ENCODE measurements around the gene MYLK. TPM values are rescaled to one million over a fixed set of nuclear protein-coding genes. Genes with fewer than 3 reads are reported as not detected.

MYLK gene
- polyA plus RNA-seq, 4 donors: 129 to 162 (median 137) TPM

- DNase-seq (ENCODE audit: low read depth in 4 of 4, low spot score in 3 of 4): no peak
These were observed 227.9 kb downstream of the MYLK start for GRCh38 chr3:123656274-123656673.

GRCh38 chr3:123655400-123655799, 228.7 kb downstream of the MYLK start:
- DNase-seq (ENCODE audit: low read depth in 4 of 4, low spot score in 3 of 4): no peak

DNA sequence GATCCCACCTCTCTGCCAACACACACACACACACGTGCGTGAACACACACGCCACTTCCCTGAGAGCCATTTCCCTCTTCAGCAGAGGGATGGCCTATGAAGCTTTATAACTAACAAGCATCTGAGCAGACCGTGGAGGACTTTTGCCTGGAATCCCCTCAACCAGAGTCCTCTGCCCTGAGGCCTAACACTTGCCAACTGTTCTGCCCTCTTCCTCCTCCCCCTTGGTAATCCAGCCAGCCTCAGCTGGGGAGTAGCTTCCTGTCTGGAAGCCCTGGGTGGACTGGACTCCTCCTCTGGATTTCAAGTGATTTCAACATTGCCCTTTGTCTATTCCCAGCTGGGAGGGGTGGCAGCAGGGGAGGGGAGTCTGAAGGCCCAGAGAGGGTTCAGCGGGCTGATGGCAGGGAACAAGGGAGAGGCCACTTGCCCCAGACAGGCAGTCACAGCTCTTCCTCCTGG, 230.9 kb downstream of the MYLK start:
- no peak for DNase-seq (ENCODE audit: low read depth in 4 of 4, low spot score in 3 of 4)

GRCh38 chr3:123652342-123652984, 231.7 kb downstream of the MYLK start:
- peak in 1 of 4 donors; percentile 76 for DNase-seq (ENCODE audit: low read depth in 4 of 4, low spot score in 3 of 4)

GRCh38 chr3:123651449-123652341, 232.4 kb downstream of the MYLK start:
- no peak for DNase-seq (ENCODE audit: low read depth in 4 of 4, low spot score in 3 of 4)

DNA sequence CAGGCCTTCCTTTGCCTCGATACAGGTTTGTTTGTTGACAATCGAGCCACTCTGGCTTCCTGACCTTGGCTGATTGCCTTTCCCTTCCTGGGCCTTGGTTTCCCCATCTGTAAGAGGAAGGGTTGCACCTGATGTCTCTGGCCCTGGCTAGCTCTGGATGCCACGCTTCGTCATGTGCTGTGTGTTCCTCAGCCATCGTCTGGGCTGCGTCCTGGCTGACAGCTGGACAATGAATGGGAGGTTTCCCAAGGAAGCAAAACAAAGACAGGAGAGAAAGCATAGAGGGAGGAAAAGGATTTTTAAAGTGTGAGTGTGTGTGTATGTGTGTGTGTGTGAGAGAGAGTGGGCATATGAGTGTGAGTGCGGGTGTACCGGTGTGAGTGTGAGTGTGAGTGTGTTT, 234.0 kb downstream of the MYLK start:
- DNase-seq (ENCODE audit: low read depth in 4 of 4, low spot score in 3 of 4): no peak

DNA sequence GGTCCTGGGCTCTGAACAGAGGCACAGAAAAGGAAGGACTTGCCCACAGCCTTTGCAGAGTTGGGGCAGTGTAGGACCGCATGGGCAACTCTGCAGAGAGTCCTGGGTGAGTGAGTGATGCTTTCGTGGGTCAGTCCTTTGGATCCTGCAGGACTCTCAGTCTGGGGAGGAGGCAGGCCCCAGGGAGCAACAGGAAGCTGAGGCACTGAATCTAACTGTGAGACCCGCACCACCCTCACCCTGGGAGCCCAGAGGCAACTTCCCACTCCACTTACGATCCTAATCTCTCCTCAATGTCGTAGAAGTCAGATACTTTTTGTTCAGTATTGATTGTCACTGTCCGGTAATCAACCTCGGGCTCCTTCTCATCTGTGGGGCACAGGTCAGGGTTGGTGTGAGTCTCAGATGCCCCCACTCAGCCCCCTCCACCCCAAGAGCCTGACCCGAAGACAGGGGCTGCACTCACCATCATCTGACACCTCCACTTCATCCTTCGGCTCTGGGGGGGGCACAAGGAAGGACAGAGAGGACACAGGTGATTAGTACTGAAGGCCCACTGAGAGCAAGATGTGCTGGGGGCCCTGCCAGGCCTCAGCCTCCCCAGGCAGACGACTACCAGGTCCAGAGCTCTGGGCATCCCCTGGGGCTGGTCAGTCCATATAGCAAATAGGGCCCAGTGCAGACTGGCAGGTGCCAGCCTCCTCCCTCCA, 235.3 kb downstream of the MYLK start:
- DNase-seq (ENCODE audit: low read depth in 4 of 4, low spot score in 3 of 4): no peak

DNA sequence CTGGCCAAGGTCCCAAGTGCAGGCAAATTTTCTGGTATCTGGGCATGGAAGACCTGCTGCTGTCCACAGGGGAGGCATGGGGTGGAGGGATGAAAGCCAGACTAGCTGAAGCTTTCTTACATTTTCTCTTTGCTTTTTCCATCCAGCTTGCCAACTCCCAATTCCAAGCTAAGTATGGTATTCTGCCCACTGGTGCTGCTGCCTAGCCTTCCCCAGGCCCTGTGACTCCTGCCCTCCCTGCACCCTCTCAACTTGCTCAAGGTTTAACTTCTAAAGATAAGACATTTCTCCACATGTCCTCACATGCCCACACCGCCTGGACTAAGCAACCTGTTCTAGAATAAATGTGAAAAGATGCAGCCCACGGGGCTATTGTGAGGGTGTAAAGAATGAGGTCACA, 239.8 kb downstream of the MYLK start:
- no peak for DNase-seq (ENCODE audit: low read depth in 4 of 4, low spot score in 3 of 4)

- DNase-seq (ENCODE audit: low read depth in 4 of 4, low spot score in 3 of 4): no peak
These were observed 241.2 kb downstream of the MYLK start for GRCh38 chr3:123642957-123643330.

DNA sequence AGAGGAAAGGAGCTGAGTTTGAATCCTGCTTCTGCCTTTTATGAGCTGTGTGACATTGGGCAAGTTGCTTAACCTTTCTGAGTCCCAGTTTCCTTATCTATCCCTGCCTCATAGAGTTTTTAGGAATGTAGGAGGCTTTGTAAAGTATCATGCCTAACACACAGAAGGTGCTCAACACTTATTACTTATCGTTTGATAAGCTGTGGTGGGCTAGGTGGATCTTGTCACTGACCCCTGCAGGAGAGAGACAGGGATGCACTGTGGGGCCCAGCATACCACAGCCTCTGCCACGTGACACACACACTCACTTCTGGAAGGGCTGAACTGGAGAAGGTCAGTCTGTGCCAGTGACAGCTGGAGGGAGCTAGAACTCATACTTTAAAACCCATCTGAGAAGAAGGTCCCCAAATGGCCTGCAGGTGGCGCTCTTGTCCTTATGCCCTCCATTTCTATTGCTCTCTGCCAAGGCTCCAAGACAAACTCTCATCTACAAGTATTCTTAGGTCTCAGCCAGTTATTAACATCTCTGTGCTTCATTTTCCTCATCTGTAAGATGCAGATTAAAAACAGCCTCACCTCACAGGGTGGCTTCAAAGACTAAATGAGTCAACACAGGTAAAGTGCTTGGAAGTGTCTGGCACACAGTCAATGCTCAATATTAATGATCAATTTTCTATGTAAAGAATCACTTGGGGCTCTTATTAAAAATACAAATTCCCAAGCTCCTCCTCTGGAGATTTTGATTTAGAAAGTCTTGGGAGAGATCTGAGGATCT, 241.8 kb downstream of the MYLK start:
- no peak for DNase-seq (ENCODE audit: low read depth in 4 of 4, low spot score in 3 of 4)

DNA sequence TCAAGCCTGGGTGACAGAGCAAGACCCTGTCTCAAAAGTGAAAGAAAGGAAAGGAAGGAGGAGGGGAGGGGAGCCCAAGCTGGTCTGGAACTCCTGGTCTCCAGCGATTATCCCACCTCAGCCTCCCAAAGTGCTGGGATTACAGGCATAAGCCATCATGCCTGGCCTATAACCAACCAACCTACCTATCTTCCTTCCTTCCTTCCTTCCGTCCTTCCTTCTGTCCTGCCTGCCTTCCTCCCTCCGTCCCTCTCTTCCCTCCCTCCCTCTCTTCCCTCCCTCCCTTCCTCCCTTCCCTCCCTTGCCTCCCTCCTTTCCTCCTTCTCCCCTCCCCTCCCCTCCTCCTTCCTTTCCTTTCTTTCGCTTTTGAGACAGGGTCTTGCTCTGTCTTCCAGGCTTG, 242.6 kb downstream of the MYLK start:
- DNase-seq (ENCODE audit: low read depth in 4 of 4, low spot score in 3 of 4): no peak

GRCh38 chr3:123640740-123641462, 243.2 kb downstream of the MYLK start:
- DNase-seq (ENCODE audit: low read depth in 4 of 4, low spot score in 3 of 4): no peak

DNA sequence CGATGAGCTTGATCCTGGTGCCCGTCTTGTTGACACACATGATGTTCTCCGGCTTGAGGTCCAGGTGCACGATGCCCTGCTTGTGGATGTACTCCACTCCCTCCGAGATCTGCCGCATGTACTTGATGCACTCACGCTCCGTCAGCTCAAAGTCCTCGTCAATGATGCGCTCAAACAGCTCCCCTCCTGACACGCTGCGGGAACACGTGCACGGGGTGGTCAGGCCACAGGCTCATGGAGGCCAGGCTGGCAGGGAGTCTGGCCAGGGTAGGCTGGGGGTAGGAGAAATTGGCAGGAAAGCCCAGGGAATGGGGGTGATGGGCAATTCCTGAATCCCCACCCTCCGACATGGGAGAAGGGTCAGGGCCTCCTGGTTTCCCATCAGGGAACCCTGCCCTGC, 243.8 kb downstream of the MYLK start:
- no peak for DNase-seq (ENCODE audit: low read depth in 4 of 4, low spot score in 3 of 4)

DNA sequence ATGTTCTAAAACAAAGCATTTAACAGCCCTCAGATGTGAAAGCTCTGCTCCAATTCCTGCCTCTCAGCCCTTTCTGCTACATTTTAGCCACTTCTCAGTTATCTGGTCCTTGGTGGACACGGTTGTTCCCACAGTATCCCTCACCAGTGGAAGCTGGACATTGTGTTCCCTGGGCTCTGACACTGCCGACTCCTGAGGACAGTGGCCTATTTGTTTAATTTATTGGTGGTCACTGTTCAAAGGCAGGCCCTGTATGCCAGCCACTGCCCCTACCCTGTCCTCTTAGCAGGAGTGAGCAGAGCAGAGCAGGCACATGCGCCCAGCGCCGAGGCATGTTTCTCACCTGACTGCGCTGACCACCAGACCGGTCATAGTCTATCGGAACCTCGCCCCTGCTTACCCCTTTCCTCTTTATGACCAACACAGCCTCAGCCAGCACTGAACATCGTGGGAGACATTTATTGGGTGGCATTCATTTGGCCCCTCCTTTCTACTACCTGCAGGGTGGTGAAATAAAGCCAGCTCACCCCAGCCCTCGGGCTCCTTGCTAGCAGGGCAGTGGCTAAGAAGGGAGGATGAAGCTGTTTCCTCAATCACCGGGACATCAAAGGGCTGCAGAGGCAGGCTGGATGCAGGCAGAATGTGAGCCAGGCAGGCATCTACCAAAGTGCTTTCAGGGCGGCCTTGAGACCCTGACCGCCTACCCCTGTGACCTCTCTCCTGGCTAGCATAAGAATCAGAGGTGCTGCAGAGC, 245.0 kb downstream of the MYLK start:
- no peak for DNase-seq (ENCODE audit: low read depth in 4 of 4, low spot score in 3 of 4)

- no peak for DNase-seq (ENCODE audit: low read depth in 4 of 4, low spot score in 3 of 4)
These were observed 246.3 kb downstream of the MYLK start for GRCh38 chr3:123637841-123638240.

DNA sequence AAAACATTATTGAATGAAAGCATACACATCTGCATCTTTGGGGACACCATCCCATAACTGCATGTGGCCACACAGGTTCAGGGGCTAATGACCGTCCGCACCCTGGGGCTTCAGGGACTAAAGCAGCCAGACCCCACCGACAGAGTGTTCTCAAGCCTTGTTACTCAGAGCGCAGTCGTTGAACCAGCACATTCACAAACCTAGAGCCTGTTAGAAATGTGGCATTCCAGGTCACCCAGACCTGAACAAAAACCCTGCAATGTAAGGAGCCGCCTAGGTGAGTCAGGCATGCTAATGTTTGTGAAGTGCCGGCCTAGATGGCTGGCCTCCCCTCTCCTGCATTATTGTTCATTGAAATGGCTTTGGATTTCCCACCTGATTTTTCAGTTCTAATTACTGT, 247.0 kb downstream of the MYLK start:
- no peak for DNase-seq (ENCODE audit: low read depth in 4 of 4, low spot score in 3 of 4)

GRCh38 chr3:123636431-123636841, 247.7 kb downstream of the MYLK start:
- DNase-seq (ENCODE audit: low read depth in 4 of 4, low spot score in 3 of 4): no peak

DNA sequence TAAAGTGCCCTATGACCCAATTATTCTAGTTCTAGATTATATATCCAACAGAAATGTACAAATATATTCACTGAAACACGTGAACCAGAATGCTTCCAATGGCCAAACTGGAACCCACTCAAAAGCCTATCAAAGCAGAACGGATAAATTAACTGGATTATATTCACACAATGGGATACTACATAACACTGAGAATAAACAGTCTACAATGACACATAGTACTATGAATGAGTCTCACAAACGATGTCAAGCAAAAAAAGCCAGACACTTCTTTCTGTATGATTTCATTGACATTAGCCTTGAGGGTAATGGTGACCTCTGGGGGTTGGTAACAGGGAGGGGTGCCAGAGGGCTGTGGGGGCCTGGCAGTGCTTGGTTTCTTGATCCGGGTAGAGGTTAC, 248.4 kb downstream of the MYLK start:
- no peak for DNase-seq (ENCODE audit: low read depth in 4 of 4, low spot score in 3 of 4)

- no peak for DNase-seq (ENCODE audit: low read depth in 4 of 4, low spot score in 3 of 4)
These were observed 248.9 kb downstream of the MYLK start for GRCh38 chr3:123635217-123635616.

Data from right renal pelvis (tissue), 4 donors.